ENCODE data around the gene CELF5.
"Not testable (repeated sequence)": the region's sequence is repeated elsewhere in the genome, so short reads cannot be mapped to it uniquely, and the experiment has no call there.

The CELF5 gene

GRCh38 chr19:3274245-3274941 is 49.9 kb downstream of the CELF5 start:
- no peak for DNase-seq (ENCODE audit: low read depth)

GRCh38 chr19:3274942-3275582 is 50.6 kb downstream of the CELF5 start:
- no peak for DNase-seq (ENCODE audit: low read depth)

- peak; percentile 15 for DNase-seq (ENCODE audit: low read depth)
Observed at GRCh38 chr19:3275583-3276340, 51.3 kb downstream of the CELF5 start.

- no peak for DNase-seq (ENCODE audit: low read depth)
Observed at GRCh38 chr19:3276341-3276799, 51.9 kb downstream of the CELF5 start.

- DNase-seq (ENCODE audit: low read depth): no peak
Observed at GRCh38 chr19:3277649-3278048, 53.2 kb downstream of the CELF5 start.

GRCh38 chr19:3278294-3278693 is 53.8 kb downstream of the CELF5 start:
- DNase-seq (ENCODE audit: low read depth): no peak

GRCh38 chr19:3278749-3279148 is 54.3 kb downstream of the CELF5 start:
- no peak for DNase-seq (ENCODE audit: low read depth)

GRCh38 chr19:3279306-3279705 is 54.8 kb downstream of the CELF5 start:
- DNase-seq (ENCODE audit: low read depth): no peak

- no peak for DNase-seq (ENCODE audit: low read depth)
Observed at GRCh38 chr19:3281026-3281425, 56.6 kb downstream of the CELF5 start.

GRCh38 chr19:3282155-3282554 is 57.7 kb downstream of the CELF5 start:
- DNase-seq (ENCODE audit: low read depth): no peak

- no peak for DNase-seq (ENCODE audit: low read depth)
Observed at GRCh38 chr19:3282564-3282963, 58.1 kb downstream of the CELF5 start.

GRCh38 chr19:3283246-3283751 is 58.8 kb downstream of the CELF5 start:
- no peak for DNase-seq (ENCODE audit: low read depth)

- DNase-seq (ENCODE audit: low read depth): no peak
Observed at GRCh38 chr19:3283886-3284657, 59.6 kb downstream of the CELF5 start.

- DNase-seq (ENCODE audit: low read depth): no peak
Observed at GRCh38 chr19:3284759-3285646, 60.5 kb downstream of the CELF5 start.

GRCh38 chr19:3285647-3286176 is 61.3 kb downstream of the CELF5 start:
- DNase-seq (ENCODE audit: low read depth): no peak

- no peak for DNase-seq (ENCODE audit: low read depth)
Observed at GRCh38 chr19:3287814-3288213, 63.4 kb downstream of the CELF5 start.

- DNase-seq (ENCODE audit: low read depth): not testable (repeated sequence)
Observed at GRCh38 chr19:3288437-3288836, 64.0 kb downstream of the CELF5 start.

GRCh38 chr19:3289971-3290569 is 65.6 kb downstream of the CELF5 start:
- no peak for DNase-seq (ENCODE audit: low read depth)

GRCh38 chr19:3290858-3291257 is 66.4 kb downstream of the CELF5 start:
- not testable (repeated sequence) for DNase-seq (ENCODE audit: low read depth)

GRCh38 chr19:3291644-3292043 is 67.2 kb downstream of the CELF5 start:
- no peak for DNase-seq (ENCODE audit: low read depth)

Data from non-pigmented ciliary epithelial cell (primary cell).